Karpas-422 (cell line): Measurements from ENCODE around the gene GALNT18. TPM values are rescaled to one million over a fixed set of nuclear protein-coding genes. Genes with fewer than 3 reads are reported as not detected.
"Not testable (repeated sequence)": the region's sequence is repeated elsewhere in the genome, so short reads cannot be mapped to it uniquely, and the experiment has no call there.

Experiments
- DNase-seq: peaks from one replicate; pipeline ENCODE4 v3.0.0-alpha.2; 2015
- H2AFZ ChIP-seq: fragments of 200-600 bp; sonication (generic); 2 replicates; pipeline ENCODE4 v1.6.1; 2014; ENCODE audit warnings: antibody characterized with exemption, low read length, mixed read lengths
- H3K27ac ChIP-seq: fragments of 200-600 bp; sonication (generic); 2 replicates; pipeline ENCODE4 v1.5.1; 2014; ENCODE audit warnings: mild to moderate bottlenecking, low read length, moderate library complexity
- H3K27me3 ChIP-seq: fragments of 200-600 bp; sonication (generic); 2 replicates; pipeline ENCODE4 v1.6.1; 2014; ENCODE audit warnings: low read length, mixed read lengths
- H3K36me3 ChIP-seq: fragments of 200-600 bp; sonication (generic); 2 replicates; pipeline ENCODE4 v1.6.1; 2014; ENCODE audit warnings: low read length, mixed read lengths; ENCODE audit not compliant: insufficient read depth
- H3K4me1 ChIP-seq: fragments of 200-600 bp; sonication (generic); 2 replicates; pipeline ENCODE4 v1.6.1; 2014; ENCODE audit warnings: mild to moderate bottlenecking, low read length, mixed read lengths
- H3K4me2 ChIP-seq: fragments of 200-600 bp; sonication (generic); 2 replicates; pipeline ENCODE4 v1.6.1; 2014; ENCODE audit warnings: low read length, low read depth, mild to moderate bottlenecking; ENCODE audit not compliant: poor library complexity, severe bottlenecking
- H3K4me3 ChIP-seq: fragments of 200-600 bp; sonication (generic); 2 replicates; pipeline ENCODE4 v1.5.1; 2014; ENCODE audit warnings: mild to moderate bottlenecking, antibody characterized with exemption, low read length, mixed read lengths
- H3K79me2 ChIP-seq: fragments of 200-600 bp; sonication (generic); 2 replicates; pipeline ENCODE4 v1.6.1; 2014; ENCODE audit warnings: mild to moderate bottlenecking, low read length, mixed read lengths
- H3K9ac ChIP-seq: fragments of 200-600 bp; sonication (generic); 2 replicates; pipeline ENCODE4 v1.6.0; 2014; ENCODE audit warnings: low read length
- H3K9me2 ChIP-seq: fragments of 200-600 bp; sonication (generic), shearing (Covaris generic); replicated peaks from 2 replicates; pipeline ENCODE4 v1.6.0; 2014; ENCODE audit warnings: mild to moderate bottlenecking, low read length, moderate library complexity; ENCODE audit not compliant: insufficient read depth
- H3K9me3 ChIP-seq: fragments of 300-700, 200-600 bp; sonication (generic); 2 replicates; pipeline ENCODE4 v1.6.1; 2014; ENCODE audit warnings: low read length, mixed read lengths
- H4K20me1 ChIP-seq: fragments of 200-600 bp; sonication (generic); 2 replicates; pipeline ENCODE4 v1.6.1; 2014; ENCODE audit warnings: mild to moderate bottlenecking, antibody characterized with exemption, low read length, low read depth; ENCODE audit not compliant: insufficient read depth
- total RNA-seq: library from RNA; depleted of rRNA; stranded (reverse); fragments of >200 nt; shearing (Covaris generic); gene quantifications from 2 replicates; pipeline ENCODE4 v1.2.3, GENCODE V29; 2014; ENCODE audit warnings: low replicate concordance

GALNT18 gene
- total RNA-seq, 1 experiment from 2014 or later, result not detected

GRCh38 chr11:11351851-11352250, 270.0 kb downstream of the GALNT18 start:
- H3K9me2 ChIP-seq, H3K4me2 ChIP-seq, H3K9ac ChIP-seq, H3K4me3 ChIP-seq, H3K27me3 ChIP-seq, H4K20me1 ChIP-seq, H3K27ac ChIP-seq, H3K36me3 ChIP-seq, DNase-seq, H3K4me1 ChIP-seq, H2AFZ ChIP-seq, H3K9me3 ChIP-seq, H3K79me2 ChIP-seq: not testable (repeated sequence)

GRCh38 chr11:11351042-11351586, 270.7 kb downstream of the GALNT18 start:
- H3K27ac ChIP-seq, result no peak overlapping the region
- no peaks in the 10 kb centered on the region for H3K9me2 ChIP-seq
- H3K4me3 ChIP-seq, result no peak overlapping the region
- no peak for DNase-seq
- no peaks in the 10 kb centered on the region for H3K27me3 ChIP-seq
- H3K79me2 ChIP-seq, result no peaks in the 10 kb centered on the region
- H2AFZ ChIP-seq, result no peak overlapping the region
- H3K36me3 ChIP-seq, result no peaks in the 10 kb centered on the region
- H3K9ac ChIP-seq, result no peak overlapping the region
- no peak overlapping the region for H3K4me2 ChIP-seq
- no peaks in the 10 kb centered on the region for H4K20me1 ChIP-seq
- H3K4me1 ChIP-seq, result no peaks in the 10 kb centered on the region
- no peaks in the 10 kb centered on the region for H3K9me3 ChIP-seq

- Histone ChIP-seq H3K9me2 (no peaks in the 10 kb centered on the region), H3K9me3 (no peaks in the 10 kb centered on the region), H3K4me1 (no peaks in the 10 kb centered on the region), H3K36me3 (no peaks in the 10 kb centered on the region), H3K79me2 (no peaks in the 10 kb centered on the region), H3K4me2 (no peak overlapping the region), H4K20me1 (no peaks in the 10 kb centered on the region), H3K9ac (no peak overlapping the region), H3K4me3 (no peak overlapping the region), H3K27me3 (no peaks in the 10 kb centered on the region), H3K27ac (no peak overlapping the region), H2AFZ (no peak overlapping the region)
- DNase-seq, result no peak
Measured at GRCh38 chr11:11349870-11350337, 271.9 kb downstream of the GALNT18 start.

GRCh38 chr11:11349106-11349825, 272.5 kb downstream of the GALNT18 start:
- H4K20me1 ChIP-seq, result no peaks in the 10 kb centered on the region
- H3K9ac ChIP-seq, result no peak overlapping the region
- no peaks in the 10 kb centered on the region for H3K36me3 ChIP-seq
- no peaks in the 10 kb centered on the region for H3K4me1 ChIP-seq
- no peak overlapping the region for H3K27ac ChIP-seq
- no peak overlapping the region for H3K4me3 ChIP-seq
- no peaks in the 10 kb centered on the region for H3K27me3 ChIP-seq
- DNase-seq, result no peak
- no peaks in the 10 kb centered on the region for H3K79me2 ChIP-seq
- H3K4me2 ChIP-seq, result no peak overlapping the region
- H2AFZ ChIP-seq, result no peak overlapping the region
- no peaks in the 10 kb centered on the region for H3K9me2 ChIP-seq
- no peaks in the 10 kb centered on the region for H3K9me3 ChIP-seq

- Histone ChIP-seq H3K27me3 (no peaks in the 10 kb centered on the region), H3K4me3 (no peak overlapping the region), H3K27ac (no peak overlapping the region), H3K9me2 (no peaks in the 10 kb centered on the region), H3K79me2 (no peaks in the 10 kb centered on the region), H4K20me1 (no peaks in the 10 kb centered on the region), H3K9me3 (no peaks in the 10 kb centered on the region), H3K36me3 (no peaks in the 10 kb centered on the region), H3K4me2 (no peak overlapping the region), H2AFZ (no peak overlapping the region), H3K9ac (no peak overlapping the region), H3K4me1 (no peaks in the 10 kb centered on the region)
- DNase-seq, result no peak
Measured at GRCh38 chr11:11348303-11348702, 273.5 kb downstream of the GALNT18 start.

GRCh38 chr11:11347592-11347991, 274.2 kb downstream of the GALNT18 start:
- H2AFZ ChIP-seq, result no peak overlapping the region

GRCh38 chr11:11346303-11346702, 275.5 kb downstream of the GALNT18 start:
- Histone ChIP-seq H2AFZ (no peak overlapping the region), H3K27ac (no peak overlapping the region), H3K4me3 (no peak overlapping the region), H3K27me3 (0 out of 2 replicates have a peak, but pooled peaks cover 2% of the 10 kb centered on the region), H3K4me2 (no peak overlapping the region), H3K4me1 (no peaks in the 10 kb centered on the region), H4K20me1 (no peaks in the 10 kb centered on the region), H3K9me2 (no peaks in the 10 kb centered on the region), H3K36me3 (no peaks in the 10 kb centered on the region), H3K9ac (no peak overlapping the region), H3K9me3 (no peaks in the 10 kb centered on the region), H3K79me2 (no peaks in the 10 kb centered on the region)
- DNase-seq, result no peak

More at GRCh38 chr11:11347592-11347991, 274.2 kb downstream of the GALNT18 start:
- no peaks in the 10 kb centered on the region for H3K36me3 ChIP-seq
- no peaks in the 10 kb centered on the region for H3K9me3 ChIP-seq
- H3K4me3 ChIP-seq, result no peak overlapping the region
- DNase-seq, result no peak
- H3K4me2 ChIP-seq, result no peak overlapping the region
- no peaks in the 10 kb centered on the region for H4K20me1 ChIP-seq
- no peaks in the 10 kb centered on the region for H3K27me3 ChIP-seq
- H3K79me2 ChIP-seq, result no peaks in the 10 kb centered on the region
- no peaks in the 10 kb centered on the region for H3K4me1 ChIP-seq
- H3K9me2 ChIP-seq, result no peaks in the 10 kb centered on the region
- no peak overlapping the region for H3K27ac ChIP-seq
- H3K9ac ChIP-seq, result no peak overlapping the region

GRCh38 chr11:11345099-11345498, 276.7 kb downstream of the GALNT18 start:
- Histone ChIP-seq H3K4me3 (no peak overlapping the region), H3K9ac (no peak overlapping the region), H2AFZ (no peak overlapping the region), H3K27me3 (0 out of 2 replicates have a peak, but pooled peaks cover 2% of the 10 kb centered on the region), H3K9me2 (no peaks in the 10 kb centered on the region), H3K27ac (no peak overlapping the region), H3K4me2 (no peak overlapping the region), H3K36me3 (no peaks in the 10 kb centered on the region), H3K79me2 (no peaks in the 10 kb centered on the region), H4K20me1 (no peaks in the 10 kb centered on the region), H3K9me3 (no peaks in the 10 kb centered on the region), H3K4me1 (no peaks in the 10 kb centered on the region)
- DNase-seq, result no peak
